ENCODE measurements around the gene C8G.

Gene C8G

DNA sequence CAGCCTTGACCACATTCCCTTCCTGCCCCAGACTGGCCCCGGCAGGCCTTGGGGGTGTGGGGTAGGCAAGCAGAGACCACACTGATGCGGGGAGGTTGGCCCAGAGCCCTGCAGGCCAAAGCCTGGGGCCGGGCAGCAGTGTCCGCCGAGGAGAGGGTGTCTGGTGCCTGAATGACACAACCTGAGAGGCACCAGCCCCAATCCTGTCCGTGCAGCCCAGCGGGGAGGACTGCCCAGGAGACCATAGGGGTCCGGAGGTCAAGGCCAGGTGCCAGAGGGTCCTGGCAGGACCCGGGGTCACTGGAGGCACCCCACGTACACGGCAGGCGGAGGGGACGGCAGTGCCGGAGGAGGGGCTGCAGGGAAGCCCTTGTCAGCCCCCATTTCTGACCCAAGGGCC lies 26.7 kb downstream of the C8G start:
- no peak for DNase-seq

DNA sequence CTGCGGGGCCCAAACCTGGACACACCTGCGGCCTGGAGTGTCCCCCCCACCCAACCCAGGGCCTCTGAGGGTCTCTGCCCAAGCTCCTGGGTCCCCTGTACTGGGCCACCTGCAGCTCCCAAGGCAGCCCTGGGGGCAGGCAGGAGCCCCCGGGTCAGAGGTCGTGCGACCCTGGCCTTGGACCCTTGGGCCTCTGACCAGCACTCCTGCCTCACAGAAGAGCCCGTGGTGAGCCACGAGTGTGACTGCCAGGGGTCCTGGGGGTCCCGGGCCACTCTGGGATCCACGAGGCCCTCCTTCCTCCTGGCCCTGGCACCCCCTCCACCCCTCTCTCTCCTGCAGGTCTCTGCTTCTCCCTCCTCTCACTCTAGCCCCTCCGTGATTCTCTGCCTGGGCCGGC lies 27.3 kb downstream of the C8G start:
- no peak for DNase-seq

DNA sequence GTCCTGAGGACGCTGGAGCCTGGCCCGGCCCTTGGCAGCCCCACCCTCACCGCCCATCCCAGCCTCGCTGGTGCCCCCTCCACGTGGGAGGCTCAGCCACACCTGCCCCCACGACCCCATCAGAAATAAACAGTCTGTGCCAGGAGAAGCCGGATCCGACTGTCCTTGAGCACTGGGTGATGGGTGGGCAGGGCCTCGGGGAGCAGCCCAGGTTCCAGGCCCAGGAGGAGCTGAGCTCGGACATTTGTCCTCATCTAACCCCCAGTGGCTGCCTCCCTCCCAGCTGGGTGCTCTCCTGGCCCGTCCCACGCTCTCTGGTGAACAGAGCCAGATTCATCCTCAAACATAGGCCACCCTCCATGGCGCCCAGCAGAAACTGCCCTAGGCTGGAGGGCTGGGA lies 27.7 kb downstream of the C8G start:
- no peak for DNase-seq

DNA sequence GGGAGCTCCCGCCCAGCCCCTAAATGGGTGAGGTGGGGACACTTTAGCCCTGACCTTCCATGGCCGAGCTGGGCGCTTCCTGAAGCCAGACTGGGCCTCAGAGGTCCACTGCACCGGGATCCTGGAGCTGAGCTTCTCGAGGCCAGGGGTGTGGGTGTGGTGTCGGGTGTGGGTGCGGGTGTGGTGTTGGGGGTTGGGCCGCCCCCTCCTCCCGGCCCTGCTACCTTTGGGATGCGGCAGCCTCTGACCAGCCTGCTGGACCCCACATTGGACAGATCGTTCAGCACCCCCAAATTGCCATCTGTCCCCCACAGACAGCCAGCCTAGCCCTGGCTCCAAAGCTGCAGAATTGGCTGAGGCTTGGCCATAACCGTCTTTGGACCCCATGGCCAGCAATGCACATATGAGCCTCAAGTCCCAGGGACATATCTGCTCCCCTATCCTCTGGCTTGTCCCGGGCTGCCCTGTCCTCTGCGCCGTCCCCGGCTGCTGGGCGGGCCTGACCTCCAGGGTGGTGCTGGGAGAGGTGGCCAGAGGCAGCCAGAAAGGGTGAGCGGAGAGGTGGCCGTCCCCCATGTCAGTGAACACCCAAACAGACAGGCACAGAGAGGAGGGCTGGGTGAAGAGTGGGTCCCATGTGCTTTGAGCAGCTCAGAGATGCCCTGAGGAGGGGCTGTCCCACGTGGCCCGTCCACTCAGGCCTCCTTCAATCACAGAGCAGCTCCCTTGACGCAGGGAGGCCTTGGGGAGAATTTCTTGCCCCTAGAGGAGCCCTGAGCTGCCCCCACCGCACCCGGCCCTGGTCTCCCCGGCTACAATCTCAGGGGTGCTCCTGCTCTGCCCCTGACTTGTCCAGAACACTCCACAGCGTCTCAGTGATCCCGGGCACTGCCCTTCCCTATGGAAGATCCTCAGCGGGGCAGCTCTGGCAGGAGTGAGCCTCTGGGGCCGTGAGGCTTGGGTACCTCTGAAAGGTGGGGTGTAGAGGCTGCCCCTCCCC lies 28.9 kb downstream of the C8G start:
- DNase-seq: no peak

DNA sequence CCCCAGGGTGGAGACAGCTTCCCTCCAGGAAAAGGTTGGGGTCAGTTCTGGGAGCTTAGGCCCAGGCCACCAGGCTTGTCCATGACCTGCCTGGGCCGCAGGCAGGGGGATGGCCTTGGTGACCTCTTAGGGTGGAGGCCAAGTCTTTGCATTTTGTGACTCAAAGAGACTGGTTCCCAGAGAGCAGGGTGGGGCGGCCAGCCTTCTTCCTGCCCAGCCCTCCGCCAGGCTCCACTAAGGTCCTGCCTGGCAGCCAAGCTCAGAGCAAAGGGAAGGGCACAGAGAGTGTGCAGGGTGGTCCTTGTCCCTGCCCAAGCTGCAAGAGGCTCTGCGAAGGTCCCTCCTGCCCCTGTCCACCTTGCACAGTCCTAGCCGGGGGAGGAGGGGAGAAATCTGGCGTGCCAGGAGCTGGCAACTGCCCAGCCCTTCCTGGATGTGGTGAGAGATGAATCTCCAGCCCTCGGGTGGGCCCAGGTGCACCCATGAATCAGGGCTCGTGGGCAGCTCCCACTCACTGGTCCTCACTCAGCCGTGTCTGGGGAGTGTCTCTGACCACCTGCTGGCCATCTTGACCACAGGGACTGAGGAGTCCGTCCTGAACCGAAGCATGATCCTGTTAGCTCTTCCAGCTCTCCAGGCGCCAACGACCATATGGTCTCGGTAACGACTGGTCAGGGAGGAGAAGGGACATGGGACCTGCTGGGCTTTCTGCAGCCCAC lies 29.9 kb downstream of the C8G start:
- DNase-seq: no peak

DNA sequence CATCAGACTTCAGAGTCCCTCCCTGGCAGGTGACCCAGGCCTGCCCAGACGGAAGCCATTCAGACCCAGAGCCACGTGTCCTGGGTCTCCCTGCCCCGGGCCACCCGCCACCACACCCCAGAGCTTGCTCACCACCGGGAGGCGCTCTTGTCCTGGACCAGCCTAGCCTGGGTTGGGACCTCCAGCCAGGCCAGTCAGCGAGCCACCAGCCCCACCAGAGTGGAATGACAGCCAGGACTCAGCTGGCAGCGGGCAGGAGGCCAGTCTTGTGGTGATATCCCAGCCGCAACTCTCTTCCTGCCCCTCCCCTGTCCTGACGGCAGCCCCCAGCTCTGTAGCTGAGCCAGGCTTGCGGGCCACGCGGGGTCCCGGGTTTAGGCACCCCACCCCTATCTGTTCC lies 30.6 kb downstream of the C8G start:
- DNase-seq: no peak

DNA sequence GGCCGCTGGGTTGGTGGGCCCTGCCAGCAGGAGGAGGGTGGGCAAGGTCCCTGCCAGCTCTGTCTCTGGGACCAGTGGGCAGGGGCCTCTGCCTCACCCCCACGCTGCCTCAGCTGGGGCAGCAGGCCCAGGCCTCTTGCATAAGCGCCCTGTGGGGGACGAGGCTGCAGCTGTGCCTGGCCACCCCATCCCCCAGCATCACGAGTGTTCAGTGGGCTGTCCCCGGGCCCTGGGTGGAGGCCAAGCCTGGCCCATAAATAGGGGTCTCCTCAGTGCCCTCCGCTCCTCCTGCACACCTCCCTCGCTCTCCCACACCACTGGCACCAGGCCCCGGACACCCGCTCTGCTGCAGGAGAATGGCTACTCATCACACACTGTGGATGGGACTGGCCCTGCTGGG lies 32.2 kb downstream of the C8G start, which contains the start of gene PTGDS:
TSS of gene PTGDS (plus strand) at position 282 of the 400 bp plus-strand sequence. CDS start at position 357, 75 bp downstream.
- DNase-seq: no peak

DNA sequence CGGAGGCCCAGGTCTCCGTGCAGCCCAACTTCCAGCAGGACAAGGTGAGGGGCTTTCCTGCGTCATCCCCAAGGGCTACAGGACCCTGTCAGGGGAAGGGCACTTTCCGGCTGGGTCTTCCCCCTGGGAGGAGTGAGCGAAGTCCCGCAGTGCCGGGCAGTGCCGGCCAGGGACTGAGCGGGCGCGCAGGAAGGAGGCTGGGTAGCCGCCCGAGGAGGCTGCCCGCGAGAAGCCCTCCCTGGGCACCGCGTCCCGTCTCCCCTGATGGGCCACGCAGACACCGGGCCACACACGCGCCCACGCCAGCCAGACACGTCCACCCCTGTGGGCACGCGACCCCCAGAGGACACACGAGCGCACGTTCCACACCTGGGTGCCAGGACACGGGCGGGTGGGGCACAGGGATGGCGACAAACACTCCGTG lies 32.6 kb downstream of the C8G start:
- no peak for DNase-seq

DNA sequence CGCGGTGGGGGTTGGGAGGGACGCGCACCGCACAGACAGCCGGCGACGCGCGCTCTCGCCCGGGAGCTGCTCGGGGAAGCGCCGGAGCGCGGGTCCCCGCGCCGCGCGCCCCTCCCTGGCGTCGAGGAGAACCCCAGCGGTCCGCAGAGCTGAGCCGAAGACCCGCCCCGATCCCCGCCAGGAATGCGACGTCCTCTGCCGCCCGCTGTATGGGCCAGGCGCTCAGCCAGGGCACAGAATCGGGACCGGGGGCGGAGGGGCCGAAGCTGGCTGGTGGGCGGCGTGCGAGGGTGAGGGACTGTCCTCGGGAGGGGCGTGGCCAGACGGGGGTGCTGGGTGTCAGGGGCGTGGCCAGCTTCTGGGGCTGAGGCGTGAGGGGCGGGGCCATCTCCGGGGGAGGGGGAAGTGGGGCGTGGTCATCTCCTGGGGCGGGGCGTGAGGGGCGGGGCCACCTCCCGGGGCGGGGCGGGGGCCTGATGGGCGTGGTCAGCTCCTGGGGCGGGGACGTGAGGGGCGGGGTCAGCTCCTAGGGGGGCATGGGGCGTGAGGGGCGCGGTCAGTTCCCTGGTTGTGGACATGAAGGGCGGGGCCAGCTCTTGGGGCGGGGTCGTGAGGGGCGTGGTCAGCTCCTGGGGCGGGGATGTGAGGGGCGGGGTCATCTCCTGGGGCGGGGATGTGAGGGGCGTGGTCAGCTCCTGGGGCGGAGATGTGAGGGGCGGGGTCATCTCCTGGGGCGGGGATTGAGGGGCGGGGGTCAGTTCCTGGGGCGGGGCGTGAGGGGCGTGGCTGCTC lies 33.2 kb downstream of the C8G start:
- no peak for DNase-seq

DNA sequence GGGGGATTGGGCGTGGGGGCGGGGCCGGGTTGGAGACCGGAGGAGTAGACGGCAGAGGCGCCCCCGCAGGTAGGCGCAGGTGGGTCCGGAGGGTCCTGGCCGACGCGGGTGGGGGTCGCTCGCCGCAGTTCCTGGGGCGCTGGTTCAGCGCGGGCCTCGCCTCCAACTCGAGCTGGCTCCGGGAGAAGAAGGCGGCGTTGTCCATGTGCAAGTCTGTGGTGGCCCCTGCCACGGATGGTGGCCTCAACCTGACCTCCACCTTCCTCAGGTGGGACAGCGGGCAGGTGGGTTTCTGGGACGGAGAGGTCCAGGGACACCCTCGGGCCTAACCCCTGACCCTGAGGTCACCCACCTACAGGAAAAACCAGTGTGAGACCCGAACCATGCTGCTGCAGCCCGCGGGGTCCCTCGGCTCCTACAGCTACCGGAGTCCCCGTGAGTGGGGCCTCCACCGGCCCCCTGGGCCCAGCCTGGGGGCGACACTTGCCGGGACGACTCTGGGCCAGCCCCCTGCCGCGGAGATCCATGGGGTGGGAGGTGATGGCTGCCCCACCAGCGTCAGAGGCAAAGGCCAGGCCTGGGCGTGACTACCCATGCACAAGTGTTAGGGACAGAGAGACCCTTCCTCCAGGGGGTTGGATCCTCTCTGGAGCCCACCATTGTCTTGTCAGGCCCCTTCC lies 34.0 kb downstream of the C8G start:
- DNase-seq: no peak

DNA sequence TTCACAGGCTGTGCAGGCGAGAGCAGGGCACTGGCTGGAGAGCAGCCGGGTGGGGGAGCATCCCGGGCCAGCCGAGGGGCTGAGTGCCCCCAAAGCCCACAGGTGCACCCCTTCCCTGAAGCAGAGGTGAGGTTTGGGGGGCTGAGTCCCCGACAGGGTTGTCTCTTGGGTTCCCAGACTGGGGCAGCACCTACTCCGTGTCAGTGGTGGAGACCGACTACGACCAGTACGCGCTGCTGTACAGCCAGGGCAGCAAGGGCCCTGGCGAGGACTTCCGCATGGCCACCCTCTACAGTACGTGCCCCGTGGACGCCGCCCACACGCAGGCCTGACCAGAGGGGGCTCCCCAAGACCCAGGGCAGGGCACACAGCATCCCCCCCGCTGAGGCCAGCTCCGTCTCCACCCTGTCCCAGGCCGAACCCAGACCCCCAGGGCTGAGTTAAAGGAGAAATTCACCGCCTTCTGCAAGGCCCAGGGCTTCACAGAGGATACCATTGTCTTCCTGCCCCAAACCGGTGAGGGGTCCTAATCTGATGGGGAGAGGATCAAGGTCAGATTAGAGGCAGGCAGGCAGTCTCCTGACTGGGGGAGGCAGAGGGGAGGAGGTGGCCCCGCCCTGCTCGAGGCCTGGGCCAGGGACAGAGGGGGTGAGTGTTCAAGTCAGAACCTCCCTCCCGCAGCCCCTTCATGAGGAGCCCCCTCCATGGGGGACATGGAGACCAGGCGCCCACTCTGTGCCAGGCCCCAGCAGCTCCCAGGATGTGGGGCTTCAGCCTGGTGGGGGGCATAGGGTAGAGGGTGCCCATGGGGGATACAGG lies 34.9 kb downstream of the C8G start:
- no peak for DNase-seq

DNA sequence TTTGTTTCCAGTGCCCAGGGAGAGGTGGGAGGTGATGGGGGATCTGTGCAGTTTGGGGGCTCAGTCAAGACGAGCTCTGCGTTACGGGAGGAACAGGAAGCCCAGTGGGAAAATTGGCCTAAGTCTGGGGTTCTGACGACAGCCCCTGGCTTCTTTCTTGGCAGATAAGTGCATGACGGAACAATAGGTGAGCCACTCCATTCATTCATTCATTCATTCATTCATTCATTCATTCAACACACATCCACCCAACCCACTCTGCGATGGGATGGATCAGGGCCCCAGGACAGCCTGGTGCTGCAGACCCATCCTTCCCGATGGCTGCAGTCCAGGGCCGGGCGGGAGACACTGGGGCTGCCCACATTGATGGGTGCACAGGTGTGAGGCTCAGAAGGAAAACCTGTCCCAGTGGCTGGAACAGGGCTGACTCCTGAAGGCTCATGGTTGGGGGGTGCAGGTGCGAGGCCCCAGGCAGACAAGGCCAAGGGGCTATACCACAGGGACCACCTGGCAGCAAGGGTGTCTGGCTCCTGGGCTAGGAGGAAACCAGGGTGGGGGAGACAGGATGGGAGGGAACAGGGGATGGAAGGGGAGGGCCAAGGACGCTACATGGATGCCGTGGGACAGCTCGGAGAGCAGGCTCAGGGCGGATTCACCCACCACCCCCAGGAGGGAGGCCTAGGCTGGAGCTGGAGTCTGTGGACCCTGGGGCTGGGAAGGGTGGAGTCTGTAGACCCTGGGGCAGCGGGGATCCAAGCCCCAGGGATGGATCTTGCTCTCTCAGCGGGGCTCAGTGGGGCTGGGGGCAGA lies 35.8 kb downstream of the C8G start:
- no peak for DNase-seq

DNA sequence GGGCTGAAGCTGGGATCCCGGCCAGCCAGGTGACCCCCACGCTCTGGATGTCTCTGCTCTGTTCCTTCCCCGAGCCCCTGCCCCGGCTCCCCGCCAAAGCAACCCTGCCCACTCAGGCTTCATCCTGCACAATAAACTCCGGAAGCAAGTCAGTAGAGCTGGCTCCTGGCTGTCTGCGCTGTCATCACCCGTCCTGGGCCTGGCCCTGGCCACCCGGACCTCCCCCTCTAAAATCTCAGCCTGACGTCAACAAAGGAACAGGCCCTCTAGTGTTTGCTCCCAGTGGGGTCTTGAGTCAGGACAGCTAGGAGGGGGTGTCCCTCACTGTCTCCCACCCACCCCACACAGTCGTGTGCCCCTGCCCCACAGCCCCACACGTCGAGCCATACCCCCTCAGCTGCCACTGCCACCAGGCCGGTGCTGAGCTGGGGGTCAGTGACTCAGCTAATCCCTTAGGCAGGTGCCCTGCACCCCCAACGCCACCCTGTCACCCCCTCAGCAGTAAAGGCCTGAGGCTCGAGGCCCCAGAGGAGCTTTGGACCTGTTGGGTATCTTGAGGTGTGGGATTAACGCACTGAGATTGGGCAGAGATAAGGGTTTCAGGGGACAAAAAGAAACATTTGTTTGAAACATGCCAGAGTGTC lies 36.7 kb downstream of the C8G start:
- no peak for DNase-seq

DNA sequence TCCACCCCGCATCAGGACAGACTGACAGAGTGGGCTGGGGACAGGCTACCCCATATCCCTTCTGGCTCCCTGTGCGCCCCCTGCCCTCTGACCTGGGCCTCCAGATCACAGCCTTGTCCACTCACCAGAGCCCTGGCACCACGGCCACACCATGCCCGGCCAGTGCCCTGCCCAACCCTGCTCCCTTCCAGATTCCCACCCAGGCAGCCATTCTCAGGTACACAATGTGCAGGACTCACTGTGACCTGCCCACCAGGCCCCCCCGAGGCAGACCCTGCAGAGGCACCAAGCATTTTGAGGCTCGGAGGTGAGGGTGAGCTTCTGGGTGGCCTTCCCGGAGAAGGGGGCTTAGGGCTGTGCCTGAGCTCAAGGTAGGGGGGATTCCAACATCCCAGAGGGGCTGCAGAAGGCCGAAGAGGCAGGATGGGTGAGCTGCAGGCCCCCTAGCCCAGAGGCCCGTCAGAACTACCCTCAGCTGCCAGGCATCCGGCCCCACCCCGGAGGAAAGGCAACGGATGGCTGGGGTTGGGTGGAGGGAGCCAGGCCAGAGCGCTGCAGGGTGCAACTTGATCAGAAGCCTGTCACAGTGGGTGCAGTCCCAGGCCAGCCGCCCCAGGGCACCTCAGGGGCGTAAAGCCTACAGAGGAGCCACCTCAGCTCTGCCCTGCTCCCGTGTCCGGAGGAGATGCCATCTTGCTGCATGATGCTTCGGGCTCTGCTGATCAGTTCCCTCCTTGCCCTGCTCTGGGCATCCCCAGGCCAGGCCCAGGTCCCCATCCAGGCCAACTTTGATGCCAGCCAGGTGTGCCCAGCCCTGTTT lies 37.4 kb downstream of the C8G start, which contains the start of gene LCNL1:
TSS of gene LCNL1 (plus strand) at position 762 of the 820 bp plus-strand sequence. CDS start 594 bp downstream, outside the sequence.
- DNase-seq: no peak

DNA sequence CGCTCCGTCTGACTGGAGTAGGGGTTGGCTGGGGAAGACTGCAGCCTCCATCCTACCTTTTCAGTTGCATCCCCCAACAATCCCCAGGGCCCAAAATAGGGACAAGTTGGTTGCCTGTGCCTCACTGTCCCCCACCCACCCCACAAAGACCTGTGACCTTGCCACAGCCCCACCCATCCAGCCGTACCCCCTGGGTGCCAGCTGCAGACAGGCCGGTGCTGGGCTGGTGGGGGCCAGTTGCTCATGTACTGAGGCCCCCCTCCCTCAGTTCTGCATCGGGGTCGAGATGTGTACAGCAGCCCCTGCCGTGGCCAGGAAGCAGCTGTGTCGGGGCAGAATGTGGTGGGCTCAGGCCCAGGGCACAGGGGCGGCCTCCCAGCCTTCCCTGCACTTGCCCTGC lies 38.1 kb downstream of the C8G start:
- DNase-seq: no peak

DNA sequence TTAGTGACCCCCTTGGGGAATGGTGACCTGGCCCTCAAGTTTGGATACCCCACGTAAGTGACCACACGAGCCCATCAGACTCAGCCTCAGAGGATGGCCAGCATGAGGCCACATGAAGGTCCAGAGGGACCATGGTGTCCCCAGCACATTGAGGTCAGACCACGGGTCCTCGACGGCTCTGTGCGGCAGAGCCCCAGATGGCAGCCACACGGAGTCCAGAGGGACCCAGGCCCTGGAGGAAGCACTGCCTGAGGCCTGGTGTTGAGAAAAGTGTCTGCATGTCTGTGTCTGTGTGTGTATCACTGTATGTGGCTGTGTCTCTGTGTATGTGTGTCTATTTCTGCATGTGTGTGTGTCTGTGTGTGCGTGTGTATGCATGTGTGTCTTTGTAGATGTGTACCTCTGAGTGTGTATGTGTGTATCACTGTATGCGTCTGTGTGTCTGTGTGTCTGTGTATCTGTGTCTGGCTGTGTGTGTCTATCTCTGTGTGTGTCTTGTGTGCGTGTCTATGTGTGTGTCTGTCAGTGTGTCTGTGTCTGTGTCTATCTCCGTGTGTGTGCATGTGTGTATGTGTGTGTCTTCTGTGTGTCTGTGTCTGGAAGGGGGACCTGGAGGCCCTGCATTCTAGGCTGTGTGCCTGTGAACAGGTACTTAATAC lies 38.7 kb downstream of the C8G start:
- no peak for DNase-seq

DNA sequence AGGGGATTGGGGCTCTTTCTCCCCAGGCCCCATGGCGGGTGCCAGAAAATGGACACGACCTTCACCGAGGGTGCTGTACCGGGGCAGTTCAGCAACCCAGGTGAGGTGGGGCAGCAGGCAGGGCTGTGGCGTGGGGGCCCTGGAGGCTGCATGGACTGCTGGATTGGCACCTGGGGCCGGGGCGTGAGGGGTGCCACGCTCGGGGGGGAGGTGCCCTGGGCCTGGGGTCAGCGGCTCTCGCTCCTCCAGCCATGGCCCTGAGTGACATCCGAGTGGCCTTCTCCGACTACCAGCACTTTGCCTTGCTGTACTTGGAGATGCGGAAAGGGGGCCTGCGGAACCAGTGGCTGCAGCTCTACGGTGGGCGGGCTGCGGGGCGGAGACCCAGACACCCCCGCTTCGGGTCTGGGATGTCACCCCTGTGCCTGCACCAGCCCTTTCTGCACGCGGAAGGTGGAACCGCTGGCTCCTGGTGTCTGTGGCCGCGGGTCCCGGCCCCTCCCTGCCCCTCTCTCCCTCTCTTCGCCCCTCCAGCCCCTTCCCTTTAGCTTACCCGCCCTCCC lies 39.5 kb downstream of the C8G start:
- no peak for DNase-seq

DNA sequence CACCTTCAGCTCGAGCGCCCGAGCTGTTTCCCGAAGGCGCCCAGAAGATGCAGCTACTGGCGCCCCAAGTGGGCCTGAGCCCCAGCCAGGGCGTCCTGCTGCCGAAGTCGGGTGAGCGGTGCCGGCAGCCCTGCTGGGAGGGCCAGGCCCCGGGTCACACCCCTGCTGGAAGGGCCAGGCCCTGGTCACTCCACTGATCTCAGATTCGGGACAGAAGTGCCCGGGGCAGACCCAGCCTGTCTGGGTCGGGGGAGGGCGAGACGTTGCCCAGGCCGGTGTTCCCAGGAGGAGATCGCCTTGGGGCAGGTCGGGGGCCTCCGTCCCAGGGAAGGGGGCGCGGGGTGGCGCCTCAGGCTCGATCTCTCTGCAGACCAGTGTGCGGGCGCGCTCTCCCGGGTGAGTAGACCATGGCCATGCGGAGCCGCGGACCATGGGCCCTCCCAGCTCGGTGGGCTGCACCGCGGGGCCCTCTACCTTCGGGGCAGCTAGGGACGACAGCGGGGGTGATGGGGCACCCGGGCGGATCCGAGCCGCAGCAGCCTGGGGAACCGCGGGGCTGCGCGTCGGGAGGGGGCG lies 40.1 kb downstream of the C8G start:
- no peak for DNase-seq

Measured in NCI-H510A treated with DMSO at 0.1 percent for 48 hours (cell line).